Kidney glomerular epithelial cell (primary cell): ENCODE data around the gene IKBKE.

ENCODE experiments used
- DNase-seq: peaks from one replicate; lab custom pipeline; 2025; lab: John Stamatoyannopoulos, UW

IKBKE gene

DNA sequence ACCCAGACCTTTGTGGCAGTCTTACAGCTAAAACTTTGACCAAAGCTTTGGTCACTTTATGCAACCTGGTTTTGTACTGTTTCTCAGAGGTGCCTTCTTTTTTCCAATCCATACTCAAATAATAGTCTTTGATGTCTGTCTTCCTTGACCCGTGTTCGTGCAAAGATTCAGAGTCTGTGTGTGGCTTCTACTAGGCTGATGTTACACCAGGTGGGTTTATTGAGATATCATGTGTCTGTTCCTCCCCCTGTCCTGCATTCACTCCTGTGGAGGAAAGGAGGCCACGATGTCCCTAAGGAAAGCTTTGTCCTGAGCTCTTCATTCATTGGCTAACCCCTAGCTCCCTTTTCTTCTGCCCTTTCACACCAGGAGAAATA lies 15.0 kb upstream of the IKBKE start:
- DNase-seq, result no peak

DNA sequence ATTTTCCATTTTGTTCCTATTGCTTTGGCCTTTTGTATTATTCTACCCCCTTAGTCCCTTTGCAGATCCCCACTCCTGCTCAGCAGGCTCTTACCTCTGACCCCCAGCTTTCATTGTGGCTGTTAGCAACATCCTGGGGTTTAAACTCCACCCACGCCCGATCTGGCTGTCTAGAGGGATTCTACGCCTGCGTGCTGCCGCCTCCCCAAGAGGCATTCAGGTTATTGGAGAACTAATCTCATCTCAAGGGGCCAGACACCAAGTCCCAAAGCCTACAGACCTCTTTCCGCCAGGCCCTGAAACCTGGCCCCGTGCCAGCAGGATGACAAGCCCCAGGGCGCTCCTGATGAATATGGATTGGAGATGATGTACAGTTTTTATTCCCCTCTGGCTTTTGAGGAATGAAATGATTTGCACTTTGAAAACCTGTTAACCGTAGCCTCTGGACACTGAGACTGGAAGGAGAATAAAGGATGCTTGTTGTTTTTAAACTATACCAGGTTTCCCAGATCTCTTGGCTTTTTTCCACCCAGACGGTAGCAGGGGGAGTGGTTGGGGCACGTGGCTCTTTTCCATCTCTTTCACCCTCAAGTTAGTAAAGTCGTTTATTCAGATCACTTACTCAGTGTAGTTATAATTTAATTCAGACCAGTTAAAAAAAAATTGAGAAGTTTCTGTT lies 14.5 kb upstream of the IKBKE start:
- DNase-seq, result no peak

DNA sequence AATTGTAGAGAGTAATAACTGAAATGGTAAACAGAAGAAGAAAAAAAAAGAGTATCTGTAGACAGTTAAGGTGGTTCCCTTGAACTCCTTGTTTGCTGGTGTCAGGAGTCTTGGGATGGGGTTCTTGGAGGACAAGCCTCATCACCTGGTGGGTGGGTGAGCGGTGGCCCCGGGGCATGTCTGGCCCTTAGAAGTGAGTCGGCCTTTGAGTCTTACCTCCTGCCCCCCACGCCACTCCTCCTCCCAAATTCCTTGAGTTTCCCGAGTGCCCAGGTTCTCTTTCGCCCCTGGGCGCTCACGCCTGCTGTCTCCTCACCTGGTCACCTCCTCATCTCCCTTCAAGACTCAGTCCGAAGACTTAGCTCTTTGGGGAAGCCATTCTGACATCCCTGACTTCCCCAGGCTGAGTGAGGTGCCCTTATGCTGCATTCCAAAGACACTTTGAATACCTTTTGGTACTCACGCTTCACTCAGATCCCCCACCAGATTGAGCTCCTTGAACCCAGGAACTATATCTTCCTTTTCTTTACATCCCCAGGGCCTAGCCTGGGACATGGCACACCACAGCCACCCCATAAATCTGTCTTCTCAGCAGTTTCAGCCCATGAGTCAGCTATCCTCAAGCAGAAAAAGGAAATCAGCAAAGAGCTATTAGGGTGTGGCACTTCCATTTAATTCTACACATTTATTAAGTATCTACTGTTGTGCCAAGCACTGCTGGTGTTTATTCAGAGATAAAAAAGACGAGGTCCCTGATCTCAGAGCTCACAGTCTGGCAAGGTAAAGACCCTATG lies 13.5 kb upstream of the IKBKE start:
- DNase-seq, result no peak

DNA sequence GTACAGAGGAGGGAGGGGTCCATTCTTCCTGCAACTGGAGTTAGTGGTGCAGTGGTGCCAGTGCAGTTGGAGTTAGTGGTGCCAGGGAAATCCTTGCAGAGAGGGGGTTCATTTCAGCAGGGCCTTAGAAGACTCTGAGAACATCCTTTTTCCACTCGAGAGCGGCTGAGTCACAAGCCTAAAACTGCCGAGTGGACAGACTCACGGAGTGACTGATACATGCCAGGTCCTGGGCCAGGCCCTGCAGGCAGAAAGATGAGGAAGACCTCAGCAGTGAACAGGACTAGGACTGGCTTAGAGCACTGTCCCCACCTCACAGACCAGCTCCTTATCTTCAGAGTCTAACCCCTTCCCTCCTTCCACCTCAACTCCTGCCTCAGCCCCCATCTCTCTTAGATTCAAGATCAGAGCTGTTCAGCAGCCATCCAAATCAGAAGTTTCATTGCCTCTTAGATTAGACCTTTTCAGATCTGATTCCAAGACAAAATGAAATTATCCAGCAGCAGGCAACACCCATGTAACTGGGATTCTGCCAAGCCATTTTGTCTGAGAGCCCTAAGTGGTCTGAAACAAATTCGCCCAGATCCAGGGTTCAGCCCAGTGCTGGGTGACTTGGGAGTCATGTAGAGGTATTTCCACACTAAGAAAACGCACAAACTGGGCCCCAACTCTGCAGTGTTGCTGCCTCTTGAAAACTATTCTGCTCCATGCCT lies 12.7 kb upstream of the IKBKE start:
- DNase-seq, result no peak

DNA sequence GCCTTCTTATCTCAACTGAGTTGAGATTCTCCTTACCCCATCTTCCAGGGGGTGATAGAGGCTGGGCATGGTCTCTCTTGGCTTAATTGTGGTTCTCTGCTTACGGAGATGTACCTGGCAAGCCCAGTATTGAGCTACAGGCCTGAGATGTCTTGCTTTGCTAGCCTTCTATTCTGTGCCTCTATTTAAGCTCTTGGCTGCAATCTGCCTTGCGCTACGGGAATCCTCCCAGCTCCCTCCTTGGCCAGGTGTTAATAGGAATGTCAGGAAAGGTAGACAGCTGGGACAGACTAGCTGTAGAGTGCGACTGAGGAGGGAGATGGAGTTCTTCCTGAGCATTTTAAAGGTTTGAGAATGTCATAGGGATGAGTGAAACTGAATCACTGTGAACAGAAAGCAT lies 10.6 kb upstream of the IKBKE start:
- no peak for DNase-seq

DNA sequence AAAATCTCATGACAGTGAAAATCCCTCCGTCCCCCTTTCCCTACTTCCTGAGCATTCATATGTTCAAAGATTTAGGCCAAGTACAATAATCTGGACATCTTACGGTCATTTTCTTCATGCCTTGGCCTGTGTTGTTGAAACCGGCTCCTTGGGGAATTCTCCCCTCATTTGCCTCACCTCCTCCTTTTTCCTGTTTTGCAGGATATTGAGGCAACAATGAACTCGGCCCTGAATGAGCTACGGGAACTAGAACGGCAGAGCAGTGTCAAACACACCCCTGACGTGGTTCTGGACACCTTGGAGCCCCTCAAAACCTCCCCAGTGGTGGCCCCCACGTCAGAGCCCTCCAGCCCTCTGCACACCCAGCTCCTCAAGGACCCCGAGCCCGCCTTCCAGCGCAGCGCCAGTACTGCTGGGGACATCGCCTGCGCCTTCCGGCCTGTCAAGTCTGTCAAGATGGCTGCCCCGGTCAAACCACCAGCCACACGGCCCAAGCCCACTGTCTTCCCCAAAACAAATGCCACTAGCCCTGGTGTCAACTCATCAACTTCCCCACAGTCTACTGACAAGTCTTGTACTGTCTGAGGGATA lies 9.3 kb upstream of the IKBKE start:
- DNase-seq, result no peak

DNA sequence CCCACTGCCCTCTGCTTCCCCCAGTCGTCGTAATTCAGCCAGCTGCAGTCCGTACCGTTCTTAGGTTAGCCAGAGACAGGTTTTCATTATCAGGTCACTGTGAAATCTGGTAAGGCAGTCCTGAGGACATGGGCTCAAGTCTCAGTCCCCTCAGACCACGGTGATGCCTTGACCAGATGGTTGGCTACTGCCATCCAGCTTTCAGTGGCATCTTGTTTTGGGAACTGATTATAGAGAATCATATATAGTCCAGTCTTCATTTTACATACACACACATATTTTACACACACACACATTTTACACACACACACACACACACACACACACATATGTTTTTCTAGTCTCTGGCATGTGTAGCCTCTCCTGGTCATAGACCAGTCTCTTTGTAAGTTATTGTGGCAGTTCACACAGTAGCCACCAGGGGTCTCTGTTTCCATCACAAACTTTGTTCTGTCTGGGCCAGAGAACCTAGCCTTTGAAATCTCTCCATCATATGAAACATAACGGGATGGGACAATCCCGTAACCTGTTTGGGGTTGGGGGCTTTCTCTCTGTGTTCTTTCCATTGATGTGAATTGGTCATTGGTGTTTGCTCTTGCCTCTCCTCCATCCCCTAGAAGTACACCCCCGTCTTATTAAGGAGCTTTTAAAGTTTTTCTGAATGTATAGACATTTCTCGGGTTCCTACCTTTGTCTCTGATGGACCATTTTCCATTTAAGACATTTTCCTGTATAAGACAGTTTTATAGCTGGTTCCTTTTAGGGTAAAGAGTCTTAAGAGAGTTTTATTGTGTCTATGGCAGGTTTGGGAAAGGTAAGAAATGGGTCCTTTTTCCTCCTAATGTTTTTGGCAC lies 8.4 kb upstream of the IKBKE start:
- DNase-seq, result peak; percentile 64

DNA sequence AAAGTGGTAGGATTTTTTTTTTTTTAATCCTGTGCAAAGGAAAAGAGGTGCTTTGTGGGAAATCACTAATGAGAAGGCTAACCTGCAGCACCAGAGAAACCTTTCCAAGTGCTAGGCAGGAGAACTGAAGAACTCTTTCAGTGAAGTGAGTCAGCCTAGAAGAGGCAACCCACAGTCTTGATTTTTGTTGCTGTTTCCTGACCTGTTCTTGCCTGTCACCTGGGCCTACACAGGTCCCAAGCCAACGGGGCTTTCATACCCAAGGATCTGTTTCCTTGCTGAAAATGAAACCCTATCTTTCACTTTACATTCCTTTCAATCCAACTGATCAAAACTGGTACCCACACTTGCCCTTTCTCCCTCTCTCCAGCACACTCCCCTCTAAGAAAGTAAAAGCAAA lies 7.1 kb upstream of the IKBKE start:
- DNase-seq, result no peak

DNA sequence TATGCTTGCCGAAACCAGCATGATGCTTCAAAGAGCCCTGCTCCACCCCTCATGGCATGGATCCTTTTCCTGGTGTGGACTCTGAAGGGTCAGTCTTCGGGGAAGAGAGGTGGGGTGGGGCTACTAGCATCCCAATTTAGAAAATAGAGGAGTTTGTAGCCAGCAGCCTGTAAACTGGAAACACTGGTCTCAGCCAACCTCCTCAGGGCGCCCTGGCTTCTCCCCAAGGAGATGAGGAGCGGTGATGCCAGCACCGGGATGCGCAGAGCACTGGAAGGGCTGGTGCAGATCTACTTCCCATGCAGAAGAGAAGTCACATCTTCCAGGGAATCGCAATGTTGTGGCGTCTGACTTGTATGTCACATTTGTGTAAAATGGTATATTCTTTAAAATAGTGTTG lies 6.4 kb upstream of the IKBKE start:
- DNase-seq, result no peak

DNA sequence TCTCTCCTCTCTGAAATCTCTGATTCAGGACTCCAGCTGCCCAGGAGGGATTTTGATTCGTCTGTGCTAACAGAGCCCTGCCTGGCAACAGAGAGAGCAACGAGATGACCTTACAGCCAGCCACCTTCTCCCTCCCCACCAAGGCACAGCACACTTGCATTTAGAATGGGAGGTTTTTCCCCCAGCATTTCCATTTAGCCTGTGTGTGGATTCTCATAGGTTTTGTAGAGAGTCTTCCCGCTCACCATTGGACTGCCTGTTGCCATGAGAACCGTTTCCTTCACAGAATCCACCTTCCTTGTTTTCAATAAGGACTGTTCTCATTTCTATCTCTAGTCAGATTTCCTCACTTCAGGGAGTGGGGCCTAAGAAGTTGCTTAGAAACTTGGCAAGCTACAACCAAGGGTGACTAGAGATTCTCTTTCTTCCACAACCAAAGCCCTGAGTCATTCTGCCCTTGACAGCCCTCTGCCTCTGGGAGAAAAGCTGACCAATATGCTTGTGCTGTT lies 5.8 kb upstream of the IKBKE start:
- DNase-seq, result peak; percentile 78

DNA sequence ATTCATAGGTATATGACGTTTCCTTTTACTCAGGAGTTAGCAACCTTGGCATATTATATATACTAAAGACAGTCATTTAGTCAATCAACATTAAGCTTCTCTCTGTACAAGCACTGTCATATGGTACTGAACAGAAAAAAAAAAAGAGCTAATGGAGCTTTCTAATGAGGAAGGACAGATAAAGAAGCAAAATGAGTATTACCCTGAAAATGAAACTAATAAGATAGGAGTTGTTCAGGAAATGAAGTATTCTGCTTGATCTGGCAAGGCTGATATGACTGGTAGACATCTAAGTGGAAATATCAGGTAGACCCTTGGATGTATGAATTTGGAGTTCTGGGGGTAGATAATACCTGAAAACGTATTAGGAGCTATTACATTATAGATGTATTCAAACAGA lies 4.3 kb upstream of the IKBKE start:
- DNase-seq, result no peak

DNA sequence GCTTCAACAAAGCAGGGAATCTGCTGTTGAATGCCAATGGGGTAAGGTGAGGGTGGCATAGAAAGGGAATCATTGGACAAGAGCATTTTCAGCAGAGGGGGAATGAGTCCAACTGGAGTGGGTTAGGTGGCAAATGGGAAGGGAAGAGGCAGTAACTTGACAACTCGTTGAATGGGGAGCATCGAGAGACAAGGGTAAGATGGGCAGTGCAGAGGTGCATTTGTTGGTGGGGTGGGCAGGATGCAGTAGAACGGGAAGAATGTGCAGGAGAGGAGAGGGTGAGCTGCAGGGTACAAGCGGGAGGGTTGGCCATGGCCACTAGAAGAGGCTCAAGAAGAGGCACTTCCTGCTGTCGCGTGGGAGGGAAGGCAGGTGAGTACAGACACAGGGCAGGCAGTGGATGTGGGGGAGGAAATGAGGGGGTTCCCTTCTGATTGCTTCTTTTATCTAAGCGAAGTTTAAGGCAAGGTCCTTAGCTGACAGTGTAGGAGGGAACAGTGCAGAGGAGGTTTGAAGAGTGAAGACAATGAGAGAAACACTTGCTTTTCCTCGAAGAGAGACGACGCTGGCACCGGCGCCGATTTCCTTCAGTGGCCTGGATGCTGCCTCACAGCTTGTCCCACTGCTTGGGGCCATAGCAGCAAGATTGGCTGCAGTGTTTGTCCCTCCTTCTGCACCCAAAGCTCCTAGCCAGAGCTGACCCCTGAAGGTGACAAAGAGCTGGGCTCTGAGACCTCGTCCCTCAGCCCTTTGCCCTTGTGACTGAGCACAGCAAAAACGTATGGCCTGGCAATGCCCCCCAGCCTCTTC lies 3.2 kb upstream of the IKBKE start:
- DNase-seq, result no peak

DNA sequence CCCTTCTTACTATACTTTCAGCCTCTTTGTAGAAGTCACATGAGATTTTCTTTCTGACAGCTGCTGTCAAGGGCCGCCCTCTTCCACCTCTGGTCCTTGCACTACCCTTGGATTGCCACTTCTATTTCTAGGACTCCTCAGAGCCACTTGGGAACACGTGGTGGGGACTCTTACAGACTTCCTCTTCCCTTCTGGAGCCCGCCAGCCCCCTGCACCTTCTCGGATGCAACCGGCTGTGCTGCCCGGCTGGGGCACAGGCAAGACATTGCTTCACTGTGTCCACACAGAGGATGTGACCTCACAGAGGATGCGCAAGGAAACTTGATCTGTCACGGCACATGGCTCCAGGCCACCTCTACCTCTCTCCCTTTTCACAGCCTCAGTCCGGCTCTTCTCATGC lies 2.4 kb upstream of the IKBKE start:
- DNase-seq, result no peak

DNA sequence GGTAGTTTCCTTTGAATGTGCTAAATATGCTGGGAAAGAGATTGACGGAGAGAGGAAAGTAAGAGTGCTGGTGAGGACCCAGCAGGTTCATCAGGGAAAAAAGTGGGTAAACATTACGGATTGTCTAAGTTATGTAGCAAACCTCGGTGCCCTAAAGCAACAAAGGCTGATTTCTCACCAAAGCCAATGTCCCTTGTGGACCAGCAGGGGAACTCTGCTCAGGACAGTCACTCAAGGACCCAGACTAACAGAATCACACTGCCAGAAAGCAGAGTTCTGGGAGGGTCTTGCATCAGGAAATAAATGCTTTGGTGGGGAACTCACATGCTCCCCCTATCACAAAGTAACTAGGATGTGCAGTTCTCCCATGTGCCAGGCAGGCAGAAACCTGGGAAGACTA lies 1.7 kb upstream of the IKBKE start:
- DNase-seq, result no peak

DNA sequence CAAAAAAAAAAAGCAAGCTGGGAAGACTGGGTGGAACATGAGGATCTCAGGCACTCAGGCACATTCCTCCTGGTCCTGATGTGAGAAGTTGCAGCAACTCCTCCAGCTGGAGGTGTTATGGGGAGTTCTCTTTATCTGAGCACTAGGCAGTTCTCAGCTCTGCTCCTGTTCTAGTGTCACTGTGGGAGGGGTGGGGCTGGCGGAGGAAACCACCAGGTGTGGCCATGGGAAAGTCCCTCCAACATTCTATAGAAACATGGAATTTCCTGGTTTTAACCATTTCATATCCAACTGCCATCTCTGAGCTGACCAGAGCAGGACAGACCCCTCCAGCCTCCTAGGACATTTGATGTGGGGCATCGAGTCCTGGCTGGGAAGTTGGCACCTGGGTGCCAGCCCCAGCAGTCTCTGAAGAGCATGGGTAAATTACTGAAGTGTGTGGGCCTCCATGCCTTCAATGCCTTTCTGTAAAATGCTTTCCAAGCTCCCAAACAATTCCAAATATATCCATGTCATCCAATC lies 804 bp upstream of the IKBKE start:
- DNase-seq, result peak; percentile 63

DNA sequence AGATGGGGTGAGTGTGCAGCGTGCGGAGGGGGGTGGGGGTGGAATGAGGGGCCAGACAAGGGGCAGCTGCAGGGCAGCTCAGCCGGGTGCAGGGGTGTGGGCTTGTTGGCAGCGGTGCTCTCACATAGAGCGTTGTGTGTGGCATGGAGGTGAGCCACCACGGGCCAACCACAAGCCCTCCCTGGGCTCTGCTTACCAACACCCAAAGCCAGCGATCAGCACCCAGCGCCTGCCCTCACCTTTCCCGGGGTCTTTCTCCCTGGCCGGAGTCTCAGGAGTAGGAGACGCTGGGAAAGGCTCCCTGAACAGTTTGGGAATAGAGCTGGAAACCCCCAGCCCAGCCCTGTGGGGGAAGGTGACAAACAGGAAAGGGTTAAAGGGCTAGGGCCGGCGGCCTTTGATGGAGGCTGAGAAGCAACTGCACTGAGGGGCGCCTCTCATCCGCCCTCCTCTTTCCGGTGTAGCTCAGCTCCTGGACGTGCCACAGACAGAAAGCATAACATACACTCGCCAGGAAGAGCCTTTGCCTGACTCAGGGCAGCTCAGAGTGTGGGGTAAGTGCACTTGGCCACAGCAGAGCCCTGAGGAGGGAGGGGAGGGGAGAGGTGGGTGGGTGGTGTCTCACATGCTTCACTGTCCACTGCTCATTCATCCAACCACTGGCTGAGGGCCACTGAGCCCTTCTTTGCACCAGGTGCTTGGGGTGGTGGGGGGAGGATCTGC lies 577 bp downstream of the IKBKE start:
- DNase-seq, result peak; percentile 89

DNA sequence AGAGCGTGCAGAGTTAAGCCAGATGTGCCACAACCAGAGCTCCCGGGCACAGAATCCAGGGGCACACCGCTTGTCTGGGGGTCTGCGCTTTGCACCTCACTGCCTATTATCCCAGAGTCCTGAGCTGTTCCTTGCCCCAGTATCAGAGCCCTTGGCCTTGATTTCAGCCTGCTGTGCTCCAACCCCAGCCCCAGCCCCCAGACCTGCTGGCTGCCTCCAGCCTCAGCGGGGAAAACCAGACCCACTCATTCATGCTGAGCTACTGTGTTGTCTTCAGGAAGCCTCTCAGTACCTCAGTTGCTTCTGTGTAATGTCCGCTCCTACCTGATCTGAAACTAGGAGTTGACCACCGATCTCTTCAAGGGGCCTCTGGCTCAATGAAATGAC lies 1.1 kb downstream of the IKBKE start:
- DNase-seq, result no peak

DNA sequence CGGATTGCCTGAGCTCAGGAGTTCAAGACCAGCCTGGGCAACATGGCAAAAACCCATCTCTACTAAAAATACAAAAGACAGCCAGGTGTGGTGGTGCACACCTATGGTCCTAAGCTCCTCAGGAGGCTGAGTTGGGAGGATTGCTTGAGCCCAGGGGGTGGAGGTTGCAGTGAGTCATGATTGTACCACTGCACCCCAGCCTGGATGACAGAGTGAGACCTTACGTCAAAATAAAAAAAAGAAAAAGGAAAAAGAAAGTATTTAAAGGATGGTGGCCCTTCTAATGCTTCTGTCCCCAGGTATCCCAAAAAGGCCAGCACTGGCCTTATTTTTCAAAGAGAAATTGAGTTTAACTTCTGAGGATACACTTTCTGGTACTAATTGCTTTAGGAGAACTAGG lies 1.7 kb downstream of the IKBKE start:
- DNase-seq, result no peak

DNA sequence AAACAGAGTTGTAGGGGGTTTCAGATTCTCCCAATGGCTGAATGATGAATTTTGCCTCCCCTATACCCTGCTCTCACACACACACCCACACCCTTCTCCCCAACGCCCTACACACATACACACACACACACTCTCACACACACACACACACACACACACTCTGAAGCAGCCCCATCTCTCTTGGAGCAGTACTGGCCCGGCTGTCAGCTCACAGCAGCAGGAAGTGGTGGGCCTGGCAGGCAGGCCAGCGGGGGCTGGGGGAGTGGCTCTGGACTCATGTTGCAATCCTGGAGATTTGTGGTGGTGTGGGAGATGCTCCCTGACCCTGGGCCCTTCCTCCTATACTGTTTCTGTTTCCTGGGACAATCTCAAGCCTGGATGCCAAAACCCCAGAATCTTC lies 2.2 kb downstream of the IKBKE start:
- DNase-seq, result peak; percentile 58

DNA sequence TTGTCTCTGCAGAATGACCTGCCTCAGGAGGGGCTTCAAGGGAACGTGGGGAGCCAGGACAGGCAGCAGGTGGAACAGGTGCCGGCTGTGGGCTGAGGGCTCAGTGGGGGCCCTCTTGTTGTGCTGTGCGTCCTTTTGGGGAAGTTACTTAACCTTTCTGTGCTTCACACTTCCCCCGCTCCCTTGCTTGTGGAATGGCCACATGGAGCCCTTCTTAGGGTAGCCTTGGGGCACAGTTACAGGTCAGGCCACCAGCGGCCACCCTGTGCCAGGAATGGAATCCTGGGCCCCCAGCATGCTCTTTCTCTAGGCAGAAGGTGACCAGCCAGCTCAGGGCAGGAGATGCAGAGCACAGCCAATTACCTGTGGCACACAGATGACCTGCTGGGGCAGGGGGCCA lies 2.6 kb downstream of the IKBKE start:
- DNase-seq, result no peak
